HG02642 (cell line): ENCODE data around the gene PLA2G15.
"Not testable (repeated sequence)": the region's sequence is repeated elsewhere in the genome, so short reads cannot be mapped to it uniquely, and the experiment has no call there.

Experiments used
- ATAC-seq: cut with Tn5 transposase; IDR thresholded peaks from one replicate; pipeline ENCODE4 v1.9.1; 2021; ENCODE audit warnings: mild to moderate bottlenecking; ENCODE audit not compliant: unreplicated experiment, poor library complexity

Gene PLA2G15

GRCh38 chr16:68275611-68276191, 30.5 kb downstream of the PLA2G15 start:
- ATAC-seq, result peak; percentile 59

- ATAC-seq, result no peak
Observed at GRCh38 chr16:68276223-68276622, 31.1 kb downstream of the PLA2G15 start.

GRCh38 chr16:68279726-68280558, 34.8 kb downstream of the PLA2G15 start:
- no peak for ATAC-seq

- no peak for ATAC-seq
Observed at GRCh38 chr16:68281368-68282063, 36.3 kb downstream of the PLA2G15 start.

- no peak for ATAC-seq
Observed at GRCh38 chr16:68282064-68282452, 36.9 kb downstream of the PLA2G15 start.

GRCh38 chr16:68283346-68283745, 38.2 kb downstream of the PLA2G15 start:
- no peak for ATAC-seq

- ATAC-seq, result peak; percentile 45
Observed at GRCh38 chr16:68283801-68284598, 38.8 kb downstream of the PLA2G15 start.

- peak; percentile 49 for ATAC-seq
Observed at GRCh38 chr16:68284847-68285246, 39.7 kb downstream of the PLA2G15 start.

- ATAC-seq, result no peak
Observed at GRCh38 chr16:68285683-68286082, 40.5 kb downstream of the PLA2G15 start.

- no peak for ATAC-seq
Observed at GRCh38 chr16:68286153-68287074, 41.2 kb downstream of the PLA2G15 start.

- no peak for ATAC-seq
Observed at GRCh38 chr16:68287276-68288251, 42.4 kb downstream of the PLA2G15 start.

GRCh38 chr16:68288252-68288650, 43.1 kb downstream of the PLA2G15 start:
- no peak for ATAC-seq

GRCh38 chr16:68288796-68289195, 43.6 kb downstream of the PLA2G15 start:
- ATAC-seq, result not testable (repeated sequence)

GRCh38 chr16:68289202-68289601, 44.0 kb downstream of the PLA2G15 start:
- ATAC-seq, result no peak

GRCh38 chr16:68289621-68290329, 44.6 kb downstream of the PLA2G15 start:
- ATAC-seq, result peak; percentile 70

GRCh38 chr16:68290450-68290849, 45.3 kb downstream of the PLA2G15 start:
- ATAC-seq, result no peak

- no peak for ATAC-seq
Observed at GRCh38 chr16:68291227-68291626, 46.1 kb downstream of the PLA2G15 start.

GRCh38 chr16:68292425-68292824, 47.3 kb downstream of the PLA2G15 start:
- no peak for ATAC-seq
